B cell (primary cell): ENCODE data around the gene LAIR2. TPM values are rescaled to one million over a fixed set of nuclear protein-coding genes. Genes with fewer than 3 reads are reported as not detected.

Experiments
- ATAC-seq: fragments of 200-7000 bp; cut with Tn5 transposase; one replicate; pipeline ENCODE4 v1.10.0; 2021; ENCODE audit warnings: low read depth, mild to moderate bottlenecking, moderate number of reproducible peaks, moderate library complexity
- CTCF ChIA-PET: fragments of 350-600 bp; sonication (Branson Sonifier 250); formaldehyde crosslinking; loops from one replicate; lab custom pipeline; 2021; ENCODE audit warnings: antibody characterized with exemption, inconsistent platforms; lab: Charles Lee
- POLR2A ChIA-PET: fragments of 350-600 bp; sonication (Branson Sonifier 250); formaldehyde crosslinking; loops from one replicate; lab custom pipeline; 2021; ENCODE audit warnings: antibody characterized with exemption; lab: Charles Lee
- DNase-seq: peaks from one replicate; pipeline ENCODE4 v3.0.0; 2013
- H2AFZ ChIP-seq: 2 replicates; pipeline ENCODE4 v1.6.1; 2012; ENCODE audit warnings: mild to moderate bottlenecking, low read depth, low read length; ENCODE audit not compliant: insufficient read depth, poor library complexity, severe bottlenecking
- H3K27ac ChIP-seq, 2 donors: 1 replicate in 1 of 2; 2 replicates in 1 of 2; pipeline ENCODE4 v1.5.1; 2012 to 2013; ENCODE audit warnings: low read length in 2 of 2, mild to moderate bottlenecking in 2 of 2, moderate library complexity in 1 of 2
- H3K27me3 ChIP-seq, 4 experiments: fragments of 200-600 bp in 1 of 4; sonication (generic) in 1 of 4; replicated peaks in 1 of 4; 1 replicate in 2 of 4; 2 replicates in 2 of 4; pipeline versions ENCODE4 v1.6.1 to v1.7.0; 2013 to 2016; ENCODE audit warnings: low read length in 3 of 4, mild to moderate bottlenecking in 2 of 4, mixed read lengths in 1 of 4, moderate library complexity in 1 of 4; ENCODE audit not compliant: insufficient read depth in 4 of 4, control insufficient read depth in 3 of 4; ENCODE audit errors: control extremely low read depth in 1 of 4
- H3K36me3 ChIP-seq, 2 experiments: replicated peaks in 1 of 2; 1 replicate in 1 of 2; 2 replicates in 1 of 2; pipeline versions ENCODE4 v1.6.1 to v1.7.1; 2013; ENCODE audit warnings: low read length in 1 of 2; ENCODE audit not compliant: insufficient read depth in 2 of 2, control insufficient read depth in 1 of 2; ENCODE audit errors: control extremely low read depth in 1 of 2, extremely low read depth in 1 of 2
- H3K4me1 ChIP-seq, 2 donors: fragments of 200-600 bp in 1 of 2; sonication (generic) in 1 of 2; 1 replicate in 1 of 2; 2 replicates in 1 of 2; pipeline versions ENCODE4 v1.5.1 to v1.6.1; 2013 to 2017; ENCODE audit warnings: low read length in 2 of 2; ENCODE audit not compliant: control insufficient read depth in 2 of 2, insufficient read depth in 2 of 2
- H3K4me2 ChIP-seq: replicated peaks from 2 replicates; pipeline ENCODE3; 2012; ENCODE audit warnings: mild to moderate bottlenecking, low read depth, low read length; ENCODE audit not compliant: poor library complexity, severe bottlenecking
- H3K4me3 ChIP-seq, 5 experiments: fragments of 200-600 bp in 1 of 5; sonication (generic) in 1 of 5; 1 replicate in 3 of 5; 2 replicates in 2 of 5; pipeline versions ENCODE4 v1.5.1 to v1.7.0; 2011 to 2016; ENCODE audit warnings: low read length in 4 of 5, mild to moderate bottlenecking in 4 of 5, low read depth in 2 of 5, control low read depth in 1 of 5, moderate library complexity in 1 of 5; ENCODE audit not compliant: insufficient read depth in 1 of 5; ENCODE audit errors: control extremely low read depth in 1 of 5, extremely low read depth in 1 of 5
- H3K79me2 ChIP-seq: fragments of 200-600 bp; sonication (generic); one replicate; pipeline ENCODE4 v1.6.0; 2016; ENCODE audit warnings: low read length; ENCODE audit not compliant: control insufficient read depth, insufficient read depth
- H3K9ac ChIP-seq: fragments of 200-600 bp; sonication (generic); 2 replicates; pipeline ENCODE4 v1.6.1; 2017; ENCODE audit warnings: mild to moderate bottlenecking, low read length, moderate library complexity
- H3K9me3 ChIP-seq, 3 donors: one replicate each; pipeline versions ENCODE4 v1.6.1 to v1.7.1; 2013; ENCODE audit warnings: low read length in 2 of 3; ENCODE audit not compliant: control insufficient read depth in 2 of 3, insufficient read depth in 1 of 3; ENCODE audit errors: control extremely low read depth in 1 of 3
- H4K20me1 ChIP-seq: 2 replicates; pipeline ENCODE4 v1.6.0; 2012; ENCODE audit warnings: mild to moderate bottlenecking, low read length; ENCODE audit not compliant: insufficient read depth, control insufficient read depth, poor library complexity, severe bottlenecking
- H3K27ac Mint-ChIP-seq: one replicate; pipeline ENCODE4 v1.8.0; 2021; ENCODE audit warnings: mixed read lengths
- H3K27me3 Mint-ChIP-seq: one replicate; pipeline ENCODE4 v1.8.0; 2021; ENCODE audit warnings: mixed read lengths
- H3K4me1 Mint-ChIP-seq: one replicate; pipeline ENCODE4 v1.8.0; 2021; ENCODE audit warnings: mixed read lengths
- H3K4me3 Mint-ChIP-seq: one replicate; pipeline ENCODE4 v1.8.0; 2021; ENCODE audit warnings: mixed read lengths
- H3K9me3 Mint-ChIP-seq: one replicate; pipeline ENCODE4 v1.8.0; 2022; ENCODE audit warnings: mixed read lengths; ENCODE audit not compliant: insufficient read depth
- EZH2 ChIP-seq: IDR thresholded peaks from 2 replicates; pipeline ENCODE4 v1.6.1; 2012; ENCODE audit warnings: borderline replicate concordance, low read depth, mild to moderate bottlenecking, moderate library complexity, low read length; ENCODE audit not compliant: insufficient read depth, poor library complexity, severe bottlenecking
- WGBS: methylation state at CpG from one replicate; pipeline ENCODE4 v1.1.5; 2013; ENCODE audit warnings: missing lambda C conversion rate; ENCODE audit not compliant: insufficient coverage; 5-methylcytosine and 5-hydroxymethylcytosine counted together
- intact Hi-C: fragments of 100-400 bp; cut with micrococcal nuclease; formaldehyde crosslinking; loops from one replicate; pipeline ENCODE4 v1.10.0; 2022
- polyA plus RNA-seq: library from polyadenylated mRNA; depleted of rRNA; stranded (reverse); fragments of >200 nt; gene quantifications from 2 replicates; pipeline ENCODE4 v1.2.3, GENCODE V29; 2012
- total RNA-seq, 2 donors: library from RNA; stranded (reverse); fragments of 120-200 nt in 1 of 2; gene quantifications; 1 replicate in 1 of 2; 2 replicates in 1 of 2; pipeline versions ENCODE4 v1.2.3 to v1.2.4, GENCODE V29; 2013 to 2022
- TF ChIP-seq, protein P1 (sequence below): fragments of 200-600 bp; IDR thresholded peaks from one replicate; pipeline ENCODE4 v1.8.0; 2022; ENCODE audit warnings: antibody characterized with exemption, mild to moderate bottlenecking

Gene LAIR2
- total and polyA plus RNA-seq, 2 donors (not counting 1 experiment from before 2014, with no cell fraction given) = not detected

DNA sequence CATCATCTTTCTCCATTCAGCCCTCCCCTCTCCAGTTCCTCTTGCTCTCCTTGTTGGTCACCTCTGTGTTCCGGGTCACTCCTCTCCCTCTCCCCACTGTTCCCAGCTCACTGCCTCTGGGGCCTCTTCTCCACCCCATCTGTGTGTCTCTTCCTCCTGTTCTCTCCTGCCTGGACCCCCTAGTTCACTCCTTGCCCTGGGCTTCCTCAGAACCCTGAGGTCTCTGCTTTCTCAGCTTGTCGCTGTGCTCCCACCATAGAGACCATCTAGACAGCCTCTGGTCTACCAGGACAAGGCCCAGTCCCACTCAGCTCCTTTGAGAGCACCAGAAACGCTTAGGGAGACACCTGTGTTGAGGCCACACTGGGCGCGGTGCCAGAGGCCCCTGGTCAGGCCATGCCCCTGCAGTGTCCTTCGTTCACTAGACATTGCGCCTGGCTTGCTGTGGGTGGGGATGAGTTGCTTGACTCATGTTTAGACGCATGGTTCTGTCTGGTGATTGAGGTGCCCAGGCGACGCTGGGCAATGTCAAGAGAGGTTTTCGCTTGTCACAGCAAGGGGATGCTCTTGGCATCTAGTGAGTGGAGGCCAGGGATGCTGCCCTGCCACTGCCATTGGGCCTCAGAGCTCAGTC lies 43.9 kb upstream of the LAIR2 start:
- TF ChIP-seq, protein P1, sequence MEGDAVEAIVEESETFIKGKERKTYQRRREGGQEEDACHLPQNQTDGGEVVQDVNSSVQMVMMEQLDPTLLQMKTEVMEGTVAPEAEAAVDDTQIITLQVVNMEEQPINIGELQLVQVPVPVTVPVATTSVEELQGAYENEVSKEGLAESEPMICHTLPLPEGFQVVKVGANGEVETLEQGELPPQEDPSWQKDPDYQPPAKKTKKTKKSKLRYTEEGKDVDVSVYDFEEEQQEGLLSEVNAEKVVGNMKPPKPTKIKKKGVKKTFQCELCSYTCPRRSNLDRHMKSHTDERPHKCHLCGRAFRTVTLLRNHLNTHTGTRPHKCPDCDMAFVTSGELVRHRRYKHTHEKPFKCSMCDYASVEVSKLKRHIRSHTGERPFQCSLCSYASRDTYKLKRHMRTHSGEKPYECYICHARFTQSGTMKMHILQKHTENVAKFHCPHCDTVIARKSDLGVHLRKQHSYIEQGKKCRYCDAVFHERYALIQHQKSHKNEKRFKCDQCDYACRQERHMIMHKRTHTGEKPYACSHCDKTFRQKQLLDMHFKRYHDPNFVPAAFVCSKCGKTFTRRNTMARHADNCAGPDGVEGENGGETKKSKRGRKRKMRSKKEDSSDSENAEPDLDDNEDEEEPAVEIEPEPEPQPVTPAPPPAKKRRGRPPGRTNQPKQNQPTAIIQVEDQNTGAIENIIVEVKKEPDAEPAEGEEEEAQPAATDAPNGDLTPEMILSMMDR = no peak
- TF ChIP-seq EZH2 = no peak
- H3K27ac Mint-ChIP-seq = no peak overlapping the region
- Histone ChIP-seq H3K4me1 (peaks cover 8 to 17% of the 10 kb centered on the region in 2 donors), H2AFZ (no peak overlapping the region), H3K27me3 (no peaks in the 10 kb centered on the region), H3K79me2 (peaks cover 56% of the 10 kb centered on the region), H3K27ac (no peak overlapping the region), H3K9ac (no peak overlapping the region), H3K36me3 (peaks cover 0 to 79% of the 10 kb centered on the region in 2 experiments), H3K4me3 (no peak overlapping the region), H3K4me2 (no peak overlapping the region), H4K20me1 (peaks cover 91% of the 10 kb centered on the region), H3K9me3 (peaks cover 0 to 4% (median 0%) of the 10 kb centered on the region in 3 donors)
- H3K4me3 Mint-ChIP-seq = no peak overlapping the region
- intact Hi-C loops = no loop called here
- DNase-seq = no peak
- H3K27me3 Mint-ChIP-seq = no peaks in the 10 kb centered on the region
- CTCF ChIA-PET = interaction anchor here (0.5 kb wide), 1 partner anchor 839 kb away, joined by 3 read pairs; no protein-coding TSS in a partner anchor
- POLR2A ChIA-PET = no interaction called here
- ATAC-seq = no peak
- no peaks in the 10 kb centered on the region for H3K9me3 Mint-ChIP-seq
- WGBS = 96% methylated on average over 11 of the region's 11 CpGs
- H3K4me1 Mint-ChIP-seq = peaks cover 14% of the 10 kb centered on the region
